Activated CD8-positive, alpha-beta memory T cell treated with anti-CD3 and anti-CD28 coated beads for 48 hours (primary cell): ENCODE measurements around the gene CKS2.
"Not testable (repeated sequence)": the region's sequence is repeated elsewhere in the genome, so short reads cannot be mapped to it uniquely, and the experiment has no call there.

Source experiments
- DNase-seq, 3 experiments: peaks; one replicate each; pipeline ENCODE4 v3.0.0-alpha.2; 2020; ENCODE audit warnings: low read depth in 2 of 3, low spot score in 2 of 3

Gene CKS2

DNA sequence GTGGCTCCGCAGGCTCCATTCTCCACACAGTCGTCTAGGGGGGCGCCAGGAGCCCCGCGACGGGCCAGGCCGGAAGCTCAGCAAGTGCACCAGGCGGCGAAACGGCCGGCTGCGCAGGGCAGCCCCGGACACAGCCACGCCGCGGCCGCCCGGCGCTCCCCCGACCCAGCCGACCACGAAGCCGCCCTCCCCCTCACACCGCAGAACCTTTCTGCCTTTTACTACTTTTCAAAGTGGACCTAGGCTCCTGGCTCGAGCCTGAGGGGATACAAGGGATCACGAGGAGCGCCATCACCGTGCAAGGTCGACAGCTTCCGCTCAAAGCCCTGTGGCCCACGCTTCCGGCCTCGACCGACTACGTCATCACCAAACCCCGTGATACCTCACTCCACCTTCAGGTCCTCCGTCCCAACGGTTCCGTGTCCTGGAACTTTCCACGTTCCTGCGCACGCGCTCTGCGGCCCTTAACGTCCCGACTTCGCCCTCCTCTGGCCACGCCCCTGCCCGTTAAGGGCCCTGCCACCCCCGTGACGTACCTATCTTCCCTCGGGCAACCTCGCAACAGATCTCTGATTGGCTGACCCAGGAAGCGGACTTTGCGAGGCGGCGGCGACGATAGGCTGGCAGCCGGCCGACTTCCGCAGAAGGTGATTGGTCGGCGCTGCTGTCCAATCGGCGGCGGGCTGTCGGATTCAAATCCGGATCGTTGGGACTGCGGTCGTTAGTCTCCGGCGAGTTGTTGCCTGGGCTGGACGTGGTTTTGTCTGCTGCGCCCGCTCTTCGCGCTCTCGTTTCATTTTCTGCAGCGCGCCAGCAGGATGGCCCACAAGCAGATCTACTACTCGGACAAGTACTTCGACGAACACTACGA is at the start of gene CKS2:
Gene CKS2 (plus strand): TSS at position 721 of the 871 bp plus-strand sequence. CDS start 98 bp downstream, at position 819.
- DNase-seq = peak; percentile 90 to 100 (median 98)

DNA sequence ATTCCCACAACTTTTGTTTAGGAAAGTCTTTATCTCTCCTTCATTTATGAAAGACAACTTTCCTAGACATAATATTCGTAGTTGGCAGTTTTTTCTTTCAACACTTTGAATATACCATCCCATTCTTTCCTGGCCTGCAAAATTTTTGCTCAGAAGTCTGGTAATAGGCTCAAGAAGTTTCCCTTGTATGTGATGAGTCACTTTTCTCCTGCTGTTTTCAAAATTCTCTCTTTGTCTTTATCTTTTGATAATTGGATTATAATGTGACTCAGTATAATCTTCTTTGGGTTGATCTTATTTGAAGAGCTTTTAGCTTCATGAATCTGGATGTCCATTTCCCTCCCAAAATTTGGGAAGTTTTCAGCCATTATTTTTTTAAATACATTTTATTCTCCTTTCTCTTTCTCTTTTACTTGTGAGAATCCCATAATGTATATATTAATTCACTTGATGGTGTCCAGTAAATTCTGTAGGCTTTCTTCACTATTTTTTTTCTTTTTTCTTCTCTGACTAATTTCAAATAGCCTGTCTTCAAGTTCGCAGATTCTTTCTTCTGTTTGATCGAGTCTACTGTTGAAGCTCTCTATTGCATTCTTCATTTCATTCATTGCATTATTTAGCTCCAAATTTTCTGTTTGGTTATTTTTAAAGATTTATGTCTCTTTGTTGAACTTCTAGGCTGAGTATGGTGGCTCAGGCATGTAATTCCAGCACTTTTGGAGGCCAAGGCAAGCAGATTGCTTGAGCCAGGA is 37.3 kb upstream of the CKS2 start:
- DNase-seq = no peak

DNA sequence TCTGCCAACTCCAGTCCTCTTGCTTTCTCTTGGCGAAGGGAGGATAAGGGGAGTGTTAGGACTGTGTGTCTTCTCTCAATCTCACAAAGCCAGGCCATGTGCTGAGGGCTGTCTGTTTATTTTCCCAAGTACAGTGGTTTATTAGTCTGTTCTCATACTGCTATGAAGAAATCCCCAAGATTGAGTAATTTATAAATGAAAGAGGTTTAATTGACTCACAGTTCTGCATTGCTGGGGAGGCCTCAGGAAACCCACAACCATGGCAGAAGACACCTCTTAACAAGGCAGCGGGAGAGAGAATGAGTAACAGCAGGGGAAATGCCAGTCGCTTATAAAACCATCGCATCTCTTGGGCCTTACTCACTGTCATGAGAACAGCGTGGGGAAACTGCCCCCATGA is 36.2 kb upstream of the CKS2 start:
- no peak for DNase-seq

DNA sequence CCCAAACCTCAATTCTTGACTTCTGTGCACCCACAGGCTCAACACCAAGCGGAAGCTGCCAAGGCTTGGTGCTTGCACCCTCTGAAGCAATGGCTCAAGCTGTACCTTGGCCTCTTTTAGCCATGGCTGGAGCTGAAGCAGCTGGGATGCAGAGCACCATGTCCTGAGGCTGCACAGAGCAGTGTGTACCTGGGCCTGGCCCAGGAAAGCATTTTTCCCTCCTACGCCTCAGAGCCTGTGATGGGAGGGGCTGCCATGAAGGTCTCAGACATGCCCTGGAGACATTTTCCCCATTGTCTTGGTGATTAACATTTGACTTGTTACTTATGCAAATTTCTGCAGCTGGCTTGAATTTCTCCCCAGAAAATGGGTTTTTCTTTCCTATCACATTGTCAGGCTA is 35.0 kb upstream of the CKS2 start:
- DNase-seq = not testable (repeated sequence)

DNA sequence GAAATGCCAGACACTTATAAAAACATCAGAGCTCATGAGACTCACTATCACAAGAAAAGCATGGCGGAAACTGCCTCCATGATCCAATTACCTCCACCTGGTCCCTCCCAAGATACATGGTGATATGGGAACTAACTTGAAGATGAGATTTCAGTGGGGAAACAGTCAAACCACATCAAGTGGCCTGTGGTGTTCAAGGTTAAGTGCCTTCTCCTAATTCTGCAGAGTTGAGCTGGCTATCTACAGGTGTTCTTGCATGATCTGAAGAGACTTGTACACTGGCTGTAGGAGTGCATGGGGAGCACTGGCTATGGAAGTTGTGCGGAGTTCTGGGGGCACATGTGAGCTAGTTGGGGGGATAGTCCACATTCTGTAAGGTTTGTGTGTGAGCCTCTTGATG is 34.0 kb upstream of the CKS2 start:
- no peak for DNase-seq

DNA sequence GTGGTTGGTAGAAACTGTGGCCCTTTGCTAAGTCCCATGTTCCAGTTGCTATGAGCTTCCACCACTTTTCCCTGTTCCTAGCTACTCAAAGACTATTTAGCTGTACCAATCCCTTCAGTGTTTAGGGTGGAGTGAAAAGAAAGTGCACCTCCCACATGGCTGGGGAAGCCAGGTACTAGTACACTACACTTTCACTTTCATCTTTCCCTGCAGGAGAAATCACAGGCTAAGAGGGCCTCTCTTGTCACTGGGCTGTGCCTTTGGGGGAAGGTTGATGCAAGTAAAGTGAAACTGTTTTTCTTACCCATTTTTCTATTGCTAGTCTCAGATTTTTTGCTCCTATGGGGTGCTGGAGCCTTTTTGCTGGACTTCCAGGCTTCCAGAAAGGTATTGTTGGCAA is 33.5 kb upstream of the CKS2 start:
- no peak for DNase-seq

DNA sequence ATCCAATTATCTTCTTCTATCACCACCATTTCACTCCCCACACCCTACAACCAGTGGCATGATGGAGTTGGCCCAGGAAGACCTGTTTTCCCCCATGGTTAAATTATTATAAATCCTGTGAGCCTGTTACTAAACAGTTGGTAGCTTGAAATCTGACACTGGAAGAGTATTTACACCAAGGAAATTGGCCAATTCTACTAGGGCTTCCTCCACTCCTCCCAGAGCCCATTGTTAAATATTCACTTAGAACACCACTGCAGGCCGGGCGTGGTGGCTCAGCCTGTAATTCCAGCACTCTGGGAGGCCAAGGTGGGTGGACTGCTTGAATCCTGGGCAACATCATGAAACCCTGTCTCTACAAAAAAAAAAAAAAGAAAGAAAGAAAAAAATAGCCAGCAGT is 32.4 kb upstream of the CKS2 start:
- DNase-seq = no peak

DNA sequence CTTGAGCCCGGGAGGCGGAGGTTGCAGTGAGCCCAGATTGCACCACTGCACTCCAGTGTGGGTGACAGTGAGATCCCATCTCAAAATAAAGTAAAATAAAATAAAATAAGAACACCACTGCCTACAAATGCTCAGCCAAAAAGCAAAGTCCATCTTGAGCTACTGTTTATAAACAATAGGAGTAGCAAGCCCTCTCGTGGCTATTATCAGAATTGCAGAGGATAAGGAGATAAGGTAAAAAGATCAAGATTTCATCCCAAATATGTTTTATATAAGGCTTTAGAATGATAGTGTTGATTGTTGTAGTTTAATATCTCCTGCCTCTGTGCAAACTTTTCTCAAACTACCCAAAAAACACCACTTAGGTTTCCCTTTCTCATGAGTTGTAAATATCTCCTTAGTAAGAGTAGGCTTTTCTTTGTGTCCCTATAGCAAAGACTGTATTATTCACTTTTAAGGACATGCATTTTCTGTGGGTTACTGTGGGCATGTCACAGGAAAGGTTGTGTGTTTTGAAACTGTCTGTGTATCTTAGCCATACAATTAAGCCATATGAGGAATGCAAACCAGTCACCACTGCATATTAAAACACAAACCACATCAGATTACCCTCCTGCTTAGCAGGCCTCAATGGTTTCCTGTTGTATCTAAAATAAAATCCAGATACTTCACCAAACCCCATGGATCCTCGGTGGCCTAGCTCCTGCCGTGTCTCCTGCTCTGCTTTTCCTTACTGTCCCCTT is 31.8 kb upstream of the CKS2 start:
- no peak for DNase-seq

DNA sequence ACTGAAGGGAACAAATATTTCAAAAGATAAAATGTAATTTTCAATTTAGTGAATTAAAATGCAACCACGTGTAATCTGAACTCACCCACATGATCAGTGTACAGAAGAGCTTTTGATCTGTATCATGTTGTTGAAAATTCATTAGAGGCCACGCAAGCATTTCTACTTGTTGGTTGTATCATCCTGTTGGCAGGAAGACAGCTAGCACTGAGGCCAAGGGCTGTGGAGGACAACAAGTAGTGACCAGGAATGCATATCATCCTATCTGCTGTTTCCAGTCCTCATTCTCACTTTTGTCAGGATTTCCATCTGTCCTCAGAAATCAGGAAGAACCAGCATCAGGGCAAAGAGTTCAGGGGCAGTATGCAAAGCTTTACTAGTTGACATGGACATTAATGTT is 29.9 kb upstream of the CKS2 start:
- DNase-seq = no peak

DNA sequence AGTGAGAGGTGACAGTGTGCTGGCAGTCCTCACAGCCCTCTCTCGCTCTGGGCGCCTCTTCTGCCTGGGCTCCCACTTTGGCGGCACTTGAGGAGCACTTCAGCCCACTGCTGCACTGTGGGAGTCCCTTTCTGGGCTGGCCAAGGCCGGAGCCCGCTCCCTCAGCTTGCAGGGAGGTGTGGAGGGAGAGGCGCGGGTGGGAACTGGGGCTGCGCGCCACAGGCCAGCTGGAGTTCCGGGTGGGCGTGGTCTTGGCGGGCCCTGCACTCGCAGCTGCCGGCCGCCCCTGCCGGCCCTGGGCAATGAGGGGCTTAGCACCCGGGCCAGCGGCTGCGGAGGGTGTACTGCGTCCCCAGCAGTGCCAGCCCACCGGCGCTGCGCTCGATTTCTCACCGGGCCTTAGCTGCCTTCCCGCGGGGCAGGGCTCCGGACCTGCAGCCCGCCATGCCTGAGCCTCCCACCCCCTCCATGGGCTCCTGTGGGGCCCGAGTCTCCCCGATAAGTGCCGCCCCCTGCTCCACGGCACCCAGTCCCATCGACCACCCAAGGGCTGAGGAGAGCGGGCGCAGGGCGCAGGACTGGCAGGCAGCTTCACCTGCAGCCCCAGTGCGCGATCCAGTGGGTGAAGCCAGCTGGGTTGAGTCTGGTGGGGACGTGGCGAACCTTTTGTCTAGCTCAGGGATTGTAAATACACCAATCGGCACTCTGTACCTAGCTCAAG is 28.6 kb upstream of the CKS2 start:
- not testable (repeated sequence) for DNase-seq

DNA sequence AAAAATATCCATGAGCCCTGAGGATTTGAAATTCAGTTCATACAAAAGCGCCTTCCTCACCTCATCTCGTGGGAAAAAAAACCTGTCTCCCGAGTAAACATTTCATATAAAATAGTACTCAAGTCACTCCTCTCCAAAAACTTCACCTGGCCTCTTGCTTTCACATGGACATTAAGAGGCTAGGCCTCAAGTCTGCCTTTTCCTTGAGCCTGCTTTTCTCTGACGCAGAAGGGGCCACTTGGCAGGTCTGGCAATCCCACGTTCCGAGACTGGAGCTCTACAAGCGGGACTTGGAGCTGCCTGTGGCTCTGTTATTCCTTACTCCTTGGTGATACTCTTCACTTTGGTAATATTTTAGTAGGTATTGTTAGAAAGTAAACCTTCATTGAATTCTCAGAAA is 26.9 kb upstream of the CKS2 start:
- DNase-seq = no peak

DNA sequence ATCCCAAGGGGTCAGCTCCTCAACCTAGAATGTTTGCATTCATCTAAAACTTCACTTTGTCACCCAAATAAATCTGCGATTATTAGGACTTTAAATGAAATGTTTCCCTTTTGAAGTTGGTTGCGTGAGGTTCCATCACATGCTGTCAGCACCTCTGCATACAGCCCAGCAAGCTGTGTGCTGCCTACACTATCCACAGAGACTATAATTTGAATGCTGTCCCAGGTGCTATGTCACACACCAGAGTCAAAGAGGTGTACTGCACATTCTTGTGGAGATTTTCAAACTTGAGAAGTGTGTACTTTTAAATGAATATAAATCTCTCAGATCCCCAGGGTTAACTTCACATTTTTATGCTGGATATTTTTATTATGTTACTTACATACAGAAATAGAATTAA is 19.3 kb upstream of the CKS2 start:
- no peak for DNase-seq

DNA sequence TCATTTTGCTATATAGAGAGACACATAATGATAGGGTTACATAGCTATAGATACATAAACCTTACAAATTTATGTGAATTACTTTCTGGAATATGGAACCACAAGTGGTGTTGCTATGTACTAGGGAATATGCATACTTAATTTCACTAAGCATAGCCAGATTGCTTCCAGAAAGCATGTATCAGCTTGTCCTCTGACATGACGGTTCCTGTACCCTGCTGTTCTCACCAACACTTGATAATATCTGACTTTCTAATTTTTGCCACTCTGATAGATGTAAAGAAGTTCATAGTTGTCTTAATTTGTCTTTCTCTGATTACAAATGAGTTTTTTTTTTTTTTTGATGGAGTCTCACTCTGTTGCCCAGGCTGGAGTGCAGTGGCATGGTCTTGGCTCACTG is 18.0 kb upstream of the CKS2 start:
- DNase-seq = no peak

DNA sequence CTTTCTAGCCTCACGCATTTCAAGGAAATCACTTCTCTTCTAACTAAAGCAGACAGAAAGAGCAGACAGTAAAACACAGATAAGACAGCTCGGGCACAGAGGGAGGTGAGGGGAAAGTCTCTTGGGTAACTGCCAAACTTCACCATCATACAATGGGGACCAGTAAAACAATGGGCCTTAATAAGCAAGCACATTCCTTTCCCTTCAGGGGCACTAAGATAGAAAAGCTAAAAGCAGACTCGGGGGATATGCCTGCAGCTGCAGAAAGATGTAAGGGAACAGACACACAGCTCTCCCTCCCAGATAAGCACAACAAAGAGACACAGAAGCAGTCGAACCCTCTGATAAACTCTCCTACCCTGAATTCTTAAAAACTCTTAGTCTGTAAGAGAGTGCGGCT is 15.6 kb upstream of the CKS2 start:
- DNase-seq = no peak

DNA sequence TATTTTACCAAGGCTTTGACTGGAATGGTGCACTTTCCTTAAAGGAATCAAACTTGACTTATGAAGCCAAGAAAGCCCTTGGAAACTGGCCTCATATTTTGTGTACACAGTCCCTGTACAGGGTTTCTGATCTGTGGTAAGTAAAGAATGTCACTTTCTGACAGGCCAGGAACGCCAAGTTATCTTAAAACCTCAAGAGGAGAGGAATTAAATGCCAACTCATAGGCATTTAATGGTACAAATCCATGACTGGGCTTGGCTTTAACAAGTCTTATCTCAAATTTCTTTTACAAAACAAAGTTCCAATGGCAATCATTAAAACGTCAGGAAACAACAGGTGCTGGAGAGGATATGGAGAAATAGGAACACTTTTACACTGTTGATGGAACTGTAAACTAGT is 9.0 kb upstream of the CKS2 start:
- not testable (repeated sequence) for DNase-seq

DNA sequence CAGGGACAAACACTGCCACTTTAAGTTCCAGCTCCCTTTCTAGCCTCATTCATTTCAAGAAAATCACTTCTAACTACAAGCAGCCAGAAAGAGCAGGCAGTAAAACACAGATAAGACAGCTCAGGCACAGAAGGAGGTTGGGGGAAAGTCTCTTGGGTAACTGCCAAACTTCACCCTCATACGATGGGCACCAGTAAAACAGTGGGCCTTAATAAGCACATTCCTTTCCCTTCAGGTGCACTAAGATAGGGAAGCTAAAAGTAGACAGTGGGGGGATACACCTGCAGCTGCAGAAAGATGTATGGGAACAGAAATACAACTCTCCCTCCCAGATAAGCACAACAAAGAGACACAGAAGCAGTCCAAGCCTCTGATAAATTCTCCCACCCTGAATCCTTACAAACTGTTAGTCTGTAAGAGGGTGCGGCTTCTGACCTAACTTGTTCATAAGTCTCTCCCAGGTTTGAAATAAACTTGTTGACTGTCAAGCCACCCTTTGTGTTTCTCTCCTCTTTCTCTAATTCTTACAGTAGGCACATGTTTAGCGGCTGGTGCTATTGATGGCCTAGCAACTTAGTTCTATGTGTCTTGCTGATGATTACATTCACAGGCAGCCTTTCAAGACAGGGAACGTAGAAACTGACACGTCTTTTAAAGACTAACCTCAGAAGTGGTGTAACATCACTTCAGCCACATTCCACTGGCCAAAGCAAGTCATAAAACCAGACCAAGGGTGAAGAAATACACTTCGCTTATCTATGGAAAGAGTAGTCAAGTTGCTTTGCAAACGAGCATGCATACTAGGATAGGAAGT is 6.8 kb upstream of the CKS2 start:
- DNase-seq = no peak

DNA sequence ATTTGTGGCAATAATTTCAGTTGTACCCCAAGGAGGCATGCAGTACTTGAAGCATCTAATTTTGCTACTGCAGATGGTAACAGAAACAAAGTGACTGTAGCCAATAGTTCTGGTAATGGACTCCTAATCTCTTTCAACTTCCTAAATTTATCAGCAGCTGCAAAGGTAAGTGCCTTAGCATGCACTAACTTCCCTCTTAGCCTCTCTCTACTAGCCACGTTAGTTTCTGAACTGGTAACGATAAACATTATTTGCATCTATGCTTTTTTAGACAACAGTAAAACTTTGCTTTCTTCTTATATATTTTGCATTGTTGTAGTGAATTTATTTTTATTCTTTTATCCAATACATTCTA is 6.2 kb upstream of the CKS2 start:
- no peak for DNase-seq

DNA sequence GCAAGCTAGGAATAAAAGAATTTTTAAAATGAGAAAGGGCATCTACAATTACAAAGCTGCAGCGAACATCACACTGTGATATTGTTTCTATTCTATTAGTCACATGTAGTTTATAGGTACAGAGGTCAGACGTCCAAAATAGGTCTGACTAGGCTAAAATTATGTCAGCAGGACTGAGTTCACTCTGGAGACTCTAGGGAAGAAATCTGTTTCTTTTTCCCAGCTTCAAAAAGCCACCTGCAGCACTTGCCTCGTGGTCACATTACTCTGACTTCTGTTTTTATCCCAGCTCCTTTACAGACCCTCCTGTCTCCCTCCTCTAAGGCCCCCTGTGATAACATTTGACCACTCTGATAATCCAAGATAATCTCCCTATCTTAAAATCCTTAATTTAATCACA is 5.1 kb upstream of the CKS2 start:
- DNase-seq = no peak

DNA sequence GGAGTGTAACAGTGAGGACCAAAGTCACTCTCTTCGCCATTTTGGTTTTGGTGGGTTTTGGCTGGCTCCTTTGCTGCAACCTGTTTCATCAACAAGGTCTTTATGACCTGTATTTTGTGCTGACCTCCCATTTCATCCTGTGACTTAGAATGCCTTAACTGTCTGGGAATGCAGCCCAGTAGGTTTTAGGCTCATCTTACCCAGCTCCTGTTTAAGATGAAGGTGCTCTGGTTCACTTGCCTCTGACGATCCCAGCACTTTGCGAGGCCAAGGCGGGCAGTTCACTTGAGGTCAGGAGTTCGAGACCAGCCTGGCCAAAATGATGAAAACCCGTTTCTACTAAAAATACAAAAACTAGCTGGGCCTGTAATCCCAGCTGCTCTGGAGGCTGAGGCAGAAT is 1.8 kb upstream of the CKS2 start:
- no peak for DNase-seq
